Stomach (tissue), 19 donors: ENCODE data around the gene GSTM2. TPM values are rescaled to one million over a fixed set of nuclear protein-coding genes. Genes with fewer than 3 reads are reported as not detected.
A peak's percentile ranks its signal among the peaks of the same experiment; 100 is the strongest.

Experiments used
- DNase-seq, 2 donors: peaks; one replicate each; pipeline versions ENCODE4 v3.0.0 to v3.0.0-alpha.2; 2013 to 2019
- H3K27ac ChIP-seq, 5 donors: fragments of 200-600 bp in 4 of 5; sonication (generic) in 4 of 5; one replicate each; pipeline ENCODE4 v1.5.1; 2013 to 2019; ENCODE audit warnings: mild to moderate bottlenecking in 1 of 5, moderate library complexity in 1 of 5
- H3K27me3 ChIP-seq, 3 donors: fragments of 200-600 bp; sonication (generic); one replicate each; pipeline ENCODE4 v1.5.1; 2017 to 2019; ENCODE audit warnings: mixed run types in 1 of 3
- H3K36me3 ChIP-seq, 4 donors: fragments of 200-600 bp; sonication (generic); 1 replicate in 3 of 4; 2 replicates in 1 of 4; pipeline ENCODE4 v1.5.1; 2016 to 2019
- H3K4me1 ChIP-seq, 4 donors: fragments of 200-600 bp; sonication (generic); one replicate each; pipeline ENCODE4 v1.5.1; 2016 to 2019
- H3K4me3 ChIP-seq, 4 donors: fragments of 200-600 bp; sonication (generic) in 3 of 4; one replicate each; pipeline ENCODE4 v1.5.1; 2016 to 2019; ENCODE audit warnings: mild to moderate bottlenecking in 1 of 4
- H3K9me3 ChIP-seq, 4 donors: fragments of 200-600 bp; sonication (generic); one replicate each; pipeline ENCODE4 v1.5.1; 2016 to 2019
- EP300 ChIP-seq: sonication (generic); formaldehyde crosslinking; IDR thresholded peaks from one replicate; pipeline ENCODE4 v1.6.1; 2017; ENCODE audit warnings: antibody characterized with exemption
- POLR2A ChIP-seq, 4 donors: fragments of 450-650 bp; IDR thresholded peaks; one replicate each; pipeline ENCODE4 v1.6.1; 2016; ENCODE audit warnings: antibody characterized with exemption in 4 of 4, control low read depth in 2 of 4, mild to moderate bottlenecking in 1 of 4, moderate library complexity in 1 of 4
- POLR2AphosphoS5 ChIP-seq, 3 donors: sonication (generic); formaldehyde crosslinking; IDR thresholded peaks; one replicate each; pipeline ENCODE4 v1.6.1; 2016; ENCODE audit warnings: antibody characterized with exemption in 3 of 3
- WGBS, 5 donors: extraction: QIAGEN DNeasy Blood & Tissue Kit in 3 of 5; methylation state at CpG; one replicate each; pipeline versions ENCODE4 v1.1.5 to v1.1.7; 2013 to 2018; 5-methylcytosine and 5-hydroxymethylcytosine counted together
- intact Hi-C: fragments of 100-400 bp; cut with DNase I; formaldehyde crosslinking; loops from one replicate; pipeline ENCODE4 v1.15.1; 2023; ENCODE audit warnings: low total_unique reads
- long read RNA-seq, 10 donors: transcript quantifications; one replicate each; lab custom pipeline, GENCODE V29; 2026
- polyA plus RNA-seq, 3 donors: library from polyadenylated mRNA; stranded (reverse); fragments of 200-250 nt; gene quantifications; one replicate each; pipeline ENCODE4 v1.2.3, GENCODE V29; 2013
- total RNA-seq, 5 donors: library from RNA; depleted of rRNA; stranded (reverse); fragments of >200 nt; gene quantifications; one replicate each; pipeline versions ENCODE4 v1.1.0 to v1.2.3, GENCODE V29; 2014 to 2016
- TF ChIP-seq, protein P1 (sequence below), 7 experiments: fragments of 450-650 bp in 4 of 7; fragments of 200-600 bp in 3 of 7; sonication (generic) in 3 of 7; IDR thresholded peaks; one replicate each; pipeline ENCODE4 v1.5.1; 2016 to 2019; ENCODE audit warnings: antibody characterized with exemption in 7 of 7, control low read depth in 2 of 7, mild to moderate bottlenecking in 1 of 7
- donor health status: healthy with polysubstance abuse.
- donor health status: Bipolar disorder and iron deficiency.
- donor health status: healthy.

The GSTM2 gene
- 100 to 1,000 TPM in 3 of 5 donors, 10 to 100 TPM in 2; 22.3 to 219 (median 126) TPM for total RNA-seq
- 100 to 1,000 TPM; 102 to 149 (median 122) TPM for polyA plus RNA-seq
- long read RNA-seq, donor 1, transcript GSTM2-201 (8 exons, 1,157 nt), result major isoform, 6 of 9 reads
- long read RNA-seq, donor 1, partial matches to known transcripts, result 0 of 9 reads
- long read RNA-seq, donor 1, other reads (novel, unspliced or antisense), result 0 of 9 reads
- long read RNA-seq, donor 2, partial matches to known transcripts, result 0 of 7 reads
- long read RNA-seq, donor 2, other reads (novel, unspliced or antisense), result 0 of 7 reads
- long read RNA-seq, donor 3, transcript GSTM2-201 (8 exons, 1,157 nt), result major isoform, 8 of 15 reads
- long read RNA-seq, donor 3, partial matches to known transcripts, result 0 of 15 reads
- long read RNA-seq, donor 3, other reads (novel, unspliced or antisense), result 0 of 15 reads
- long read RNA-seq, donor 4, partial matches to known transcripts, result 0 of 3 reads
- long read RNA-seq, donor 4, other reads (novel, unspliced or antisense), result 0 of 3 reads
- long read RNA-seq, donor 5, transcript GSTM2-201 (8 exons, 1,157 nt), result major isoform, 11 of 35 reads
- long read RNA-seq, donor 5, transcript GSTM2-211 (5 exons, 943 nt), result minor isoform, 8 of 35 reads
- long read RNA-seq, donor 5, transcript GSTM2-213 (3 exons, 1,168 nt), result minor isoform, 7 of 35 reads
- long read RNA-seq, donor 5, partial matches to known transcripts, result 0 of 35 reads
- long read RNA-seq, donor 5, other reads (novel, unspliced or antisense), result 5 of 35 reads
- long read RNA-seq, donor 6, result 0 reads
- long read RNA-seq, donor 7, transcript GSTM2-213 (3 exons, 1,168 nt), result minor isoform, 10 of 43 reads
- long read RNA-seq, donor 7, transcript GSTM2-211 (5 exons, 943 nt), result minor isoform, 5 of 43 reads
- long read RNA-seq, donor 7, transcript GSTM2-201 (8 exons, 1,157 nt), result major isoform, 21 of 43 reads
- long read RNA-seq, donor 7, partial matches to known transcripts, result 7 of 43 reads
- long read RNA-seq, donor 7, other reads (novel, unspliced or antisense), result 0 of 43 reads
- long read RNA-seq, donor 8, full-length matches to known transcripts, result 32 of 32 reads
- long read RNA-seq, donor 8, partial matches to known transcripts, result 0 of 32 reads
- long read RNA-seq, donor 8, other reads (novel, unspliced or antisense), result 0 of 32 reads
- long read RNA-seq, donor 9, full-length matches to known transcripts, result 31 of 95 reads
- long read RNA-seq, donor 9, partial matches to known transcripts, result 35 of 95 reads
- long read RNA-seq, donor 9, other reads (novel, unspliced or antisense), result 29 of 95 reads
- long read RNA-seq, donor 10, transcript GSTM2-201 (8 exons, 1,157 nt), result major isoform, 5 of 17 reads
- long read RNA-seq, donor 10, partial matches to known transcripts, result 10 of 17 reads
- long read RNA-seq, donor 10, other reads (novel, unspliced or antisense), result 0 of 17 reads

DNA sequence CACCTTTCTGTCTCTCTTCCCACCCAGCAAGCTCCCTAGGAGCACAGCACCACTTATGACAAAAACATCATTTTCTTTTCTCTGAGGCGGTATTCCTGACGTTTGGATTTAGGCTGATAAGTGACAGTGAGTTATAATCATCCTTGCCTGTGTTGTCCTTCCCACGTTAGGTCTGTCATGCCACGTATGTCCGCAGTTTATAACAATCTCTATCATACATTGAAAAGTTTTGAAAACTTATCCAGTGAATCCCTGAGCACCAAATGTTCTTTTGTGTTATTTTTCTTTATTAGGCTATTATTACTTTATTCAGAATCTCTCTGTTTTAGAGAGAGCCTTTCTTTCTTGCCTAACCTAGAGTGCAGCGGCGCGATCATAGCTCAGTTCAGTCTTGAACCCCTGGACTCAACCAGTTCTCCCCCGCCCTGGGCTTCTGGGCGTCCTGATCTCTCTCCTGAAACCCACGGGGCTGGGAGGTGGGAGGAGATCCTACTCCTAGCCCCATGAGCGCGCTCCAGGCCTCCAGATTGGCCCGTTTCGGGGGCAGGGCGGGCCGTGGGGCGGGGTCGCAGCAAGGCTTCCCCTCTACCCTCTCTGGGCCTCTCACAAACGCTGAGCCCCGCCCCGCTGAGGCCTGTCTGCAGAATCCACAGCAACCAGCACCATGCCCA lies at the start of gene GSTM2:
GSTM2 (plus strand) TSS at position 606 of the 671 bp plus-strand sequence; CDS start at position 665, 59 bp downstream.
- H3K4me1 ChIP-seq, result peaks cover 10 to 22% (median 14%) of the 10 kb centered on the region in 4 donors
- H3K27ac ChIP-seq, result peak within 1 kb of the TSS; percentile 43 to 64 (median 47)
- H3K9me3 ChIP-seq, result no peaks in the 10 kb centered on the region
- intact Hi-C loops, result no loop called here
- TF ChIP-seq POLR2A (IDR thresholded peaks at IDR 0.05), result no peak
- peak in 1 of 3 donors; percentile 60 for TF ChIP-seq POLR2AphosphoS5 (IDR thresholded peaks at IDR 0.05)
- no peak for TF ChIP-seq EP300
- TF ChIP-seq, protein P1, sequence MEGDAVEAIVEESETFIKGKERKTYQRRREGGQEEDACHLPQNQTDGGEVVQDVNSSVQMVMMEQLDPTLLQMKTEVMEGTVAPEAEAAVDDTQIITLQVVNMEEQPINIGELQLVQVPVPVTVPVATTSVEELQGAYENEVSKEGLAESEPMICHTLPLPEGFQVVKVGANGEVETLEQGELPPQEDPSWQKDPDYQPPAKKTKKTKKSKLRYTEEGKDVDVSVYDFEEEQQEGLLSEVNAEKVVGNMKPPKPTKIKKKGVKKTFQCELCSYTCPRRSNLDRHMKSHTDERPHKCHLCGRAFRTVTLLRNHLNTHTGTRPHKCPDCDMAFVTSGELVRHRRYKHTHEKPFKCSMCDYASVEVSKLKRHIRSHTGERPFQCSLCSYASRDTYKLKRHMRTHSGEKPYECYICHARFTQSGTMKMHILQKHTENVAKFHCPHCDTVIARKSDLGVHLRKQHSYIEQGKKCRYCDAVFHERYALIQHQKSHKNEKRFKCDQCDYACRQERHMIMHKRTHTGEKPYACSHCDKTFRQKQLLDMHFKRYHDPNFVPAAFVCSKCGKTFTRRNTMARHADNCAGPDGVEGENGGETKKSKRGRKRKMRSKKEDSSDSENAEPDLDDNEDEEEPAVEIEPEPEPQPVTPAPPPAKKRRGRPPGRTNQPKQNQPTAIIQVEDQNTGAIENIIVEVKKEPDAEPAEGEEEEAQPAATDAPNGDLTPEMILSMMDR (IDR thresholded peaks at IDR 0.05), result no peak
- peak; percentile 93 to 97 for DNase-seq
- no peaks in the 10 kb centered on the region for H3K27me3 ChIP-seq
- peak within 1 kb of the TSS; percentile 58 to 60 (median 59) for H3K4me3 ChIP-seq
- peaks cover 0 to 23% (median 2%) of the 10 kb centered on the region in 4 donors for H3K36me3 ChIP-seq
- 9 to 13% (median 11%) methylated on average over 19 to 22 of the region's 22 CpGs for WGBS, 5 donors

DNA sequence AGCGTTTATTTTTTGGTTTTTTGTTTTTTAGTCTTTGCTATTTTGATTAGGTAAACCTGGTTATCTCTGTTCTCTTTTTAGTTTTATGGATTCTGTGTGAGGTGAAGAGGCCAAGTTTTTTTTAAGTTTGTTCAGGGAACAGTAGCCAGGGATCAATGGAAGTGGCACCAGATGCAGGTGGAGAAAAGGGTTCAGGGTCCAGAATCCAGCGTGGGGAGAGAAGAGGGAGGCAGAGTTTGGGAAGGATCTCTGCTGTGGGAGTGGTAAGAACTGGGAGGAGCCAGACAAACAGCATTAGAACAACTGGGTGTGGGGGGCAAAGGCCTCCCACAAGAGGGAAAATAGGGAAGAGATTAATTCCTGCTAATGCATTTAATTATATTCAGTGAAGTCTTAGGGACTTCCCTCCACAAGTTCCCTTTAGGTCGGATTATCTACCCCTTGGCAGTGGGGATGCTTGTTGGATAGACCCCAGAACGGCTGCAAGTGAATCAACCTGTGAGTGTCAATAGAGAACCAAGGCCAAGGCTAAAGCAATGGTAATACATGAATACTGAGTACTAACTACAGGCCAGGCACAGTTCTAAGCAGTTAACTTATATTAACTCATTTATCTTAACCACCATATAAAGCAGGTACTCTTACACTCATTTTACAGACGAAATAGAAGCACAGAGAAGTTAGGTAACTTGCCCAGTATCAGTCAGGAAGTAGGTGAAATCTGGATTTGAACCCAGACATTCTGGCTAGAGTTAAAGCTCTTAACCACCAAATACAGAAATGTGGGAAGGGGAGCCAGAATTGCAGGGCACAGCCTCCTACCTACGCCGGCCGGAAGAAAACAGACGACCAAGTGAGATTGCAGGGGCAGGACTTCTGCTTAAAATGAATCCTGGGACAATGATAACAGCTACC lies 48.9 kb upstream of the GSTM2 start:
- DNase-seq, result peak in 1 of 2 donors; percentile 37
- no peaks in the 10 kb centered on the region for H3K9me3 ChIP-seq
- H3K36me3 ChIP-seq, result no peaks in the 10 kb centered on the region
- 22 to 39% (median 30%) methylated on average over 9 of the region's 9 CpGs for WGBS, 5 donors
- H3K27me3 ChIP-seq, result no peaks in the 10 kb centered on the region
- intact Hi-C loops, result no loop called here
- H3K4me3 ChIP-seq, result peak overlapping the region; percentile 64 to 81 (median 76)
- H3K27ac ChIP-seq, result peak overlapping the region; percentile 84 to 90 (median 88)
- TF ChIP-seq POLR2A (IDR thresholded peaks at IDR 0.05) (no peak), EP300 (no peak), POLR2AphosphoS5 (IDR thresholded peaks at IDR 0.05) (no peak)
- TF ChIP-seq, protein P1 (IDR thresholded peaks at IDR 0.05), result no peak
- H3K4me1 ChIP-seq, result peaks cover 34 to 67% (median 50%) of the 10 kb centered on the region in 4 donors

- Histone ChIP-seq H3K27ac (peak within 1 kb of the TSS; percentile 84 to 90 (median 88)), H3K36me3 (no peaks in the 10 kb centered on the region), H3K9me3 (no peaks in the 10 kb centered on the region), H3K4me1 (peaks cover 40 to 67% (median 58%) of the 10 kb centered on the region in 4 donors), H3K27me3 (no peaks in the 10 kb centered on the region), H3K4me3 (peak within 1 kb of the TSS; percentile 64 to 81 (median 76))
- intact Hi-C loops, result no loop called here
- TF ChIP-seq EP300, result no peak
- TF ChIP-seq POLR2AphosphoS5 (IDR thresholded peaks at IDR 0.05), result peak; percentile 43 to 75 (median 47)
- TF ChIP-seq, protein P1 (IDR thresholded peaks at IDR 0.05), result no peak
- no peak for TF ChIP-seq POLR2A (IDR thresholded peaks at IDR 0.05)
- WGBS, 5 donors, result 0 to 1% (median 1%) methylated on average over 37 to 47 of the region's 47 CpGs
- peak; percentile 80 to 92 for DNase-seq
Observed at GRCh38 chr1:109619576-109620400, 48.1 kb upstream of the GSTM2 start, which contains the start of the genes AMPD2 and GNAT2. Gene AMPD2, plus strand, starts transcription at chr1:109619837. Its CDS starts 1,339 bp downstream, at chr1:109621176. Gene GNAT2, minus strand, starts transcription at chr1:109619616. Its CDS starts 6,746 bp downstream, at chr1:109612870.
